ENCODE data around the gene TNK2. TPM values are rescaled to one million over a fixed set of nuclear protein-coding genes. Genes with fewer than 3 reads are reported as not detected.

The TNK2 gene
- total RNA-seq, 1 donor from 2014 or later: 39.1 TPM

GRCh38 chr3:195856410-195857084, 51.8 kb downstream of the TNK2 start:
- Mint-ChIP-seq H3K4me1 (ENCODE audit: low read depth, unreplicated experiment) (no peaks in the 10 kb centered on the region), H3K27me3 (ENCODE audit: low read depth, unreplicated experiment) (peaks cover 2% of the 10 kb centered on the region), H3K4me3 (ENCODE audit: unreplicated experiment) (no peak overlapping the region), H3K36me3 (ENCODE audit: low read depth, unreplicated experiment) (peaks cover 3% of the 10 kb centered on the region), H3K9me3 (ENCODE audit: unreplicated experiment) (no peaks in the 10 kb centered on the region), H3K27ac (ENCODE audit: unreplicated experiment) (no peak overlapping the region)
- Histone ChIP-seq H3K9me3 (ENCODE audit: insufficient read depth, low read depth, low read length) (no peaks in the 10 kb centered on the region), H3K36me3 (ENCODE audit: insufficient read depth, low read length) (no peaks in the 10 kb centered on the region), H3K27me3 (ENCODE audit: insufficient read depth, low read length) (no peaks in the 10 kb centered on the region), H3K9ac (ENCODE audit: low read length) (no peak overlapping the region), H4K20me1 (ENCODE audit: insufficient read depth, low read length) (no peaks in the 10 kb centered on the region), H3K4me3 (ENCODE audit: insufficient read depth, low read depth, low read length) (no peak overlapping the region), H3K79me2 (ENCODE audit: insufficient read depth, low read length) (no peaks in the 10 kb centered on the region), H2AFZ (ENCODE audit: low read depth, low read length) (no peak overlapping the region), H3K4me2 (ENCODE audit: low read length) (no peak overlapping the region), H3K27ac (ENCODE audit: low read depth, low read length) (no peak overlapping the region), H3K4me1 (ENCODE audit: insufficient read depth, low read length) (peaks cover 4% of the 10 kb centered on the region)
- DNase-seq (ENCODE audit: low read depth): no peak
- no peak for TF ChIP-seq EZH2 (IDR thresholded peaks at IDR 0.05; ENCODE audit: insufficient read depth, low read length)
- no peak for TF ChIP-seq CTCF (IDR thresholded peaks at IDR 0.05; ENCODE audit: insufficient read depth, low read depth, low read length)
- FAIRE-seq: no peak

GRCh38 chr3:195855471-195856409, 52.6 kb downstream of the TNK2 start:
- H4K20me1 ChIP-seq (ENCODE audit: insufficient read depth, low read length): no peaks in the 10 kb centered on the region
- H3K4me3 ChIP-seq (ENCODE audit: insufficient read depth, low read depth, low read length): no peak overlapping the region
- Mint-ChIP-seq H3K4me3 (ENCODE audit: unreplicated experiment) (no peak overlapping the region), H3K4me1 (ENCODE audit: low read depth, unreplicated experiment) (no peaks in the 10 kb centered on the region), H3K27me3 (ENCODE audit: low read depth, unreplicated experiment) (peaks cover 2% of the 10 kb centered on the region), H3K36me3 (ENCODE audit: low read depth, unreplicated experiment) (no peaks in the 10 kb centered on the region), H3K27ac (ENCODE audit: unreplicated experiment) (no peak overlapping the region), H3K9me3 (ENCODE audit: unreplicated experiment) (no peaks in the 10 kb centered on the region)
- no peaks in the 10 kb centered on the region for H3K79me2 ChIP-seq (ENCODE audit: insufficient read depth, low read length)
- TF ChIP-seq EZH2 (IDR thresholded peaks at IDR 0.05; ENCODE audit: insufficient read depth, low read length): no peak
- no peak for TF ChIP-seq CTCF (IDR thresholded peaks at IDR 0.05; ENCODE audit: insufficient read depth, low read depth, low read length)
- H3K4me2 ChIP-seq (ENCODE audit: low read length): no peak overlapping the region
- no peak overlapping the region for H2AFZ ChIP-seq (ENCODE audit: low read depth, low read length)
- peaks cover 4% of the 10 kb centered on the region for H3K4me1 ChIP-seq (ENCODE audit: insufficient read depth, low read length)
- no peaks in the 10 kb centered on the region for H3K27me3 ChIP-seq (ENCODE audit: insufficient read depth, low read length)
- no peaks in the 10 kb centered on the region for H3K36me3 ChIP-seq (ENCODE audit: insufficient read depth, low read length)
- FAIRE-seq (no peak), DNase-seq (ENCODE audit: low read depth) (no peak)
- H3K9ac ChIP-seq (ENCODE audit: low read length): no peak overlapping the region
- H3K9me3 ChIP-seq (ENCODE audit: insufficient read depth, low read depth, low read length): no peaks in the 10 kb centered on the region
- H3K27ac ChIP-seq (ENCODE audit: low read depth, low read length): no peak overlapping the region
